ENCODE data around the gene PTPRE. TPM values are rescaled to one million over a fixed set of nuclear protein-coding genes. Genes with fewer than 3 reads are reported as not detected.

The PTPRE gene
- total and polyA plus RNA-seq, 4 donors: 1.5 to 12.5 (median 3.7) TPM

- 96% methylated on average over 6 of the region's 6 CpGs for WGBS
- Histone ChIP-seq H3K9me3 (ENCODE audit: control insufficient read depth in 4 of 4, low read length in 3 of 4) (no peaks in the 10 kb centered on the region), H3K27me3 (ENCODE audit: control insufficient read depth in 4 of 4, insufficient read depth in 4 of 4, low read length in 3 of 4) (no peaks in the 10 kb centered on the region), H3K36me3 (ENCODE audit: control insufficient read depth in 4 of 4, insufficient read depth in 3 of 4, low read depth in 1 of 4, low read length in 3 of 4) (peaks cover 0 to 8% (median 3%) of the 10 kb centered on the region in 4 donors), H3K27ac (ENCODE audit: low read depth in 1 of 2, low read length in 2 of 2) (no peak overlapping the region), H3K4me3 (ENCODE audit: low read depth in 1 of 3, low read length in 3 of 3) (no peak overlapping the region), H3K9ac (ENCODE audit: low read depth in 1 of 2, low read length in 2 of 2) (no peak overlapping the region), H3K4me1 (ENCODE audit: control insufficient read depth in 4 of 4, insufficient read depth in 4 of 4, low read length in 3 of 4) (peaks cover 8 to 18% (median 15%) of the 10 kb centered on the region in 4 donors)
- no peak for DNase-seq (ENCODE audit: low spot score)
- TF ChIP-seq TAF1 (conservative IDR thresholded peaks at IDR 0.05): no peak
- no peak for TF ChIP-seq JUND (IDR thresholded peaks at IDR 0.05)
- no peak for TF ChIP-seq FOXA1 (IDR thresholded peaks at IDR 0.05)
- TF ChIP-seq YY1 (IDR thresholded peaks at IDR 0.05): no peak
- TF ChIP-seq SP1 (IDR thresholded peaks at IDR 0.05): no peak
- TF ChIP-seq HNF4G (IDR thresholded peaks at IDR 0.05): no peak
- TF ChIP-seq NR2F2 (IDR thresholded peaks at IDR 0.05): no peak
- TF ChIP-seq RXRA (IDR thresholded peaks at IDR 0.05): no peak
- no peak for TF ChIP-seq FOXA2 (IDR thresholded peaks at IDR 0.05)
- TF ChIP-seq, protein P1, sequence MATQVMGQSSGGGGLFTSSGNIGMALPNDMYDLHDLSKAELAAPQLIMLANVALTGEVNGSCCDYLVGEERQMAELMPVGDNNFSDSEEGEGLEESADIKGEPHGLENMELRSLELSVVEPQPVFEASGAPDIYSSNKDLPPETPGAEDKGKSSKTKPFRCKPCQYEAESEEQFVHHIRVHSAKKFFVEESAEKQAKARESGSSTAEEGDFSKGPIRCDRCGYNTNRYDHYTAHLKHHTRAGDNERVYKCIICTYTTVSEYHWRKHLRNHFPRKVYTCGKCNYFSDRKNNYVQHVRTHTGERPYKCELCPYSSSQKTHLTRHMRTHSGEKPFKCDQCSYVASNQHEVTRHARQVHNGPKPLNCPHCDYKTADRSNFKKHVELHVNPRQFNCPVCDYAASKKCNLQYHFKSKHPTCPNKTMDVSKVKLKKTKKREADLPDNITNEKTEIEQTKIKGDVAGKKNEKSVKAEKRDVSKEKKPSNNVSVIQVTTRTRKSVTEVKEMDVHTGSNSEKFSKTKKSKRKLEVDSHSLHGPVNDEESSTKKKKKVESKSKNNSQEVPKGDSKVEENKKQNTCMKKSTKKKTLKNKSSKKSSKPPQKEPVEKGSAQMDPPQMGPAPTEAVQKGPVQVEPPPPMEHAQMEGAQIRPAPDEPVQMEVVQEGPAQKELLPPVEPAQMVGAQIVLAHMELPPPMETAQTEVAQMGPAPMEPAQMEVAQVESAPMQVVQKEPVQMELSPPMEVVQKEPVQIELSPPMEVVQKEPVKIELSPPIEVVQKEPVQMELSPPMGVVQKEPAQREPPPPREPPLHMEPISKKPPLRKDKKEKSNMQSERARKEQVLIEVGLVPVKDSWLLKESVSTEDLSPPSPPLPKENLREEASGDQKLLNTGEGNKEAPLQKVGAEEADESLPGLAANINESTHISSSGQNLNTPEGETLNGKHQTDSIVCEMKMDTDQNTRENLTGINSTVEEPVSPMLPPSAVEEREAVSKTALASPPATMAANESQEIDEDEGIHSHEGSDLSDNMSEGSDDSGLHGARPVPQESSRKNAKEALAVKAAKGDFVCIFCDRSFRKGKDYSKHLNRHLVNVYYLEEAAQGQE (IDR thresholded peaks at IDR 0.05): no peak
- no peak for TF ChIP-seq RAD21 (IDR thresholded peaks at IDR 0.05)
- no peak for TF ChIP-seq EGR1 (IDR thresholded peaks at IDR 0.05; ENCODE audit: low read depth in 2 of 2)
- TF ChIP-seq CTCF (IDR thresholded peaks at IDR 0.05; ENCODE audit: low read depth, low read length, missing input control): no peak
- TF ChIP-seq, protein P2, sequence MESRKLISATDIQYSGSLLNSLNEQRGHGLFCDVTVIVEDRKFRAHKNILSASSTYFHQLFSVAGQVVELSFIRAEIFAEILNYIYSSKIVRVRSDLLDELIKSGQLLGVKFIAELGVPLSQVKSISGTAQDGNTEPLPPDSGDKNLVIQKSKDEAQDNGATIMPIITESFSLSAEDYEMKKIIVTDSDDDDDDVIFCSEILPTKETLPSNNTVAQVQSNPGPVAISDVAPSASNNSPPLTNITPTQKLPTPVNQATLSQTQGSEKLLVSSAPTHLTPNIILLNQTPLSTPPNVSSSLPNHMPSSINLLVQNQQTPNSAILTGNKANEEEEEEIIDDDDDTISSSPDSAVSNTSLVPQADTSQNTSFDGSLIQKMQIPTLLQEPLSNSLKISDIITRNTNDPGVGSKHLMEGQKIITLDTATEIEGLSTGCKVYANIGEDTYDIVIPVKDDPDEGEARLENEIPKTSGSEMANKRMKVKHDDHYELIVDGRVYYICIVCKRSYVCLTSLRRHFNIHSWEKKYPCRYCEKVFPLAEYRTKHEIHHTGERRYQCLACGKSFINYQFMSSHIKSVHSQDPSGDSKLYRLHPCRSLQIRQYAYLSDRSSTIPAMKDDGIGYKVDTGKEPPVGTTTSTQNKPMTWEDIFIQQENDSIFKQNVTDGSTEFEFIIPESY (IDR thresholded peaks at IDR 0.05): no peak
Measured at GRCh38 chr10:127875449-127875765, 31.5 kb upstream of the PTPRE start.

DNA sequence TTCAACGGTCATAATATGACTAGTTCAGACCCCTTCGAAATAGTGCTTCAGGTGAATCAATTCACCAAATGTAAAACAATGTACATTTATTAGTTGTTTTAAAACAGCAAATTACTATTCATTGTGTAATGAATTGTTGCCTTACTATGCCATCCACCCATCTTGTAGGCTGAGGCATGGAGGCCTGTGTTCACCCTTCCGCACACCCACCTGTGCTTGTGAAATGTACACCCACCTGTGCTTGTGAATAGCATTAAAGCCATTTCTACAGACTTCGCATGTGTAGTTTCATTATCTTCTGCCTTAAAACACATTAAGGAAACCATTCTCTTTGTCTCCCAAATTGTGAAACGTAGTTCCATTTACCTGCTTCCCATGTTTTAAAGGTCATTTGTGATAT, 31.0 kb upstream of the PTPRE start:
- Histone ChIP-seq H3K27me3 (ENCODE audit: control insufficient read depth in 4 of 4, insufficient read depth in 4 of 4, low read length in 3 of 4) (no peaks in the 10 kb centered on the region), H3K4me3 (ENCODE audit: low read depth in 1 of 3, low read length in 3 of 3) (no peak overlapping the region), H3K27ac (ENCODE audit: low read depth in 1 of 2, low read length in 2 of 2) (no peak overlapping the region), H3K9ac (ENCODE audit: low read depth in 1 of 2, low read length in 2 of 2) (no peak overlapping the region), H3K4me1 (ENCODE audit: control insufficient read depth in 4 of 4, insufficient read depth in 4 of 4, low read length in 3 of 4) (peaks cover 8 to 18% (median 16%) of the 10 kb centered on the region in 4 donors), H3K36me3 (ENCODE audit: control insufficient read depth in 4 of 4, insufficient read depth in 3 of 4, low read depth in 1 of 4, low read length in 3 of 4) (peaks cover 0 to 8% (median 3%) of the 10 kb centered on the region in 4 donors), H3K9me3 (ENCODE audit: control insufficient read depth in 4 of 4, low read length in 3 of 4) (no peaks in the 10 kb centered on the region)
- no peak for DNase-seq (ENCODE audit: low spot score)
- no peak for TF ChIP-seq SP1 (IDR thresholded peaks at IDR 0.05)
- no peak for TF ChIP-seq FOXA1 (IDR thresholded peaks at IDR 0.05)
- TF ChIP-seq EGR1 (IDR thresholded peaks at IDR 0.05; ENCODE audit: low read depth in 2 of 2): no peak
- no peak for TF ChIP-seq ATF3 (IDR thresholded peaks at IDR 0.05)
- no peak for TF ChIP-seq RXRA (IDR thresholded peaks at IDR 0.05)
- no peak for TF ChIP-seq JUND (IDR thresholded peaks at IDR 0.05)
- TF ChIP-seq HNF4G (IDR thresholded peaks at IDR 0.05): no peak
- no peak for TF ChIP-seq FOXA2 (IDR thresholded peaks at IDR 0.05)
- TF ChIP-seq NR2F2 (IDR thresholded peaks at IDR 0.05): no peak
- TF ChIP-seq GABPA (IDR thresholded peaks at IDR 0.05 in 1 of 2, conservative IDR thresholded peaks at IDR 0.05 in 1 of 2): no peak
- no peak for TF ChIP-seq RAD21 (IDR thresholded peaks at IDR 0.05)
- TF ChIP-seq MAX (IDR thresholded peaks at IDR 0.05): no peak
- no peak for TF ChIP-seq TAF1 (conservative IDR thresholded peaks at IDR 0.05)
- TF ChIP-seq HNF4A (conservative IDR thresholded peaks at IDR 0.05): no peak
- TF ChIP-seq CTCF (IDR thresholded peaks at IDR 0.05; ENCODE audit: low read depth, low read length, missing input control): no peak
- 94% methylated on average over 5 of the region's 5 CpGs for WGBS

All from liver (tissue), 9 donors.